Measurements from ENCODE around the gene SYT15. TPM values are rescaled to one million over a fixed set of nuclear protein-coding genes. Genes with fewer than 3 reads are reported as not detected.
A peak's percentile ranks its signal among the peaks of the same experiment; 100 is the strongest.
"Not testable (repeated sequence)": the region's sequence is repeated elsewhere in the genome, so short reads cannot be mapped to it uniquely, and the experiment has no call there.

Gene SYT15
- total RNA-seq, 1 donor from 2014 or later: 5.4 TPM

DNA sequence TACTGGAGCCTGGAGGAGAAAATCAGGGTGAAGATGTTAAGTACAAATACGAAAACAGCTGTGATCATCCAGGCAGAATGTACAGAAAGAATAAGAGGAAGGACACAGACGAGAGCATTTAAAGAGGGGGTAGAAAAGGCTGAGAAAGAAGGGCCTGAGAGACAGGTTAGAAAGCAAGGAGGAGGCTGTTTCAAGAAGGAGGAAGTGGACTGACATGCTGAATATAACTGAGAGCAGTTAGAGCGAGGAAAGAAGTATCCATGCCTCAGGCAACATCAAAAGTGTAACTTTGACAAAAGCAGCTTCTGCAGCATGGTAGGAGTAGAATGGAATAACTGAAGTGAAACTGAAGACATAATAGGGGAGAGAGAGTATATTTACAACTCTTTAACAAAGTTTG is 39.0 kb downstream of the SYT15 start:
- H3K9me3 ChIP-seq; H3K27me3 ChIP-seq; H3K4me3 ChIP-seq; intact Hi-C loops (cut with DNase I); H3K4me1 ChIP-seq; DNase-seq (ENCODE audit: extremely low spot score in 2 of 2); H3K36me3 ChIP-seq; H3K27ac ChIP-seq: not testable (repeated sequence)

DNA sequence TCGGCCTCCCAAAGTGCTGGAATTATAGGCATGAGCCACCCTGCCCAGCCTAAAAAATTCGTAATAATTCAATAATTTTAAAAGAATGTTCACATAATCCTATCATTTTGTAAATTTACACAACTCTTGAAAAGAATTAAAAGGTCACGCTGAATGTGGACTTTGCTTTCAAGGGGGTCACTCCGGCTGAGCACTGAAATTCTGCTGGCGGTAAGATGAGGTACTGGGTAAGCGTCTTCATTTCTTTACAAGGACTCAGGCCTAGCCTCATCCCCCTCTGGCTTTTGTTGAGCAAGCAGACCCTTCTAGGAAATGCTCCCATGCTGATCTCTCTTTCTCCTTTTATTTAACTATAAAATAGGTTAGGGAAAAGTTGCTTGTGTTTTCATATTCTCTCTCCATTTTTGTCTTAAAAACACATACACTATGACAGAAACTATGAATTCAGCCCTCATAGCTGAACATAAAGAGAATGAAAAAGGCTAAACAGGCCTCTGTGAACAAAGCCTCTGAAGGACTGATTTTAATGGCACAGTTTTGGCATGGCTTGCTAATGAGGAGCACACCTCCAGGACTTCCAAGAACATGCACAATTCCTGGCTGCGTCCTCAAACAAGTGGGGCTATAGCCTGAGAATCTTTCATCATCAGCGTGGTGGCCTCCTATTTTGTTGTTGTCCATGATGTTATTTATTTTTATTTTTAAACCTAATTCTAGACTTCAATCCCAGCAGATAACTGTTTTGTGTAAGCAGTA is 45.1 kb downstream of the SYT15 start:
- DNase-seq (ENCODE audit: extremely low spot score in 2 of 2); H3K4me3 ChIP-seq: not testable (repeated sequence)

DNA sequence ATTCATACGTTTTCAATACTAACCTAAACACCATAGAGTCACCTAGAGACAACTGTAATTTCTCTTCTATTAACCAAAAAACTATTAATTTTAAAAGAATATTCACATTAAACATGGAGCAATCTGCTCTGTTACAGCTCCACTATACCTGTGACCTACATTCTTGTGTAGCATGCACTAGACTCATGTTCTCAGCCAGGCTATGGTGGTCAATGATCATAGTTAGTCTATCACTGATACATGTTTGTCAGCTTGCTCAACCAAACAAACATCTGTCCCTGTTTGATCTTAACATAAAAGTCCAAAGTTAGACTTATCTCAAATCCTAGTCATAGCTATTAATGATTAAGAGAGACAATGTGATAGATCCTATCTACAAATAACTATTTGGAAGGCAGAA is 50.9 kb downstream of the SYT15 start:
- DNase-seq (ENCODE audit: extremely low spot score in 2 of 2); H3K4me3 ChIP-seq; H3K36me3 ChIP-seq; H3K27ac ChIP-seq; H3K9me3 ChIP-seq; H3K27me3 ChIP-seq; H3K4me1 ChIP-seq; intact Hi-C loops (cut with DNase I): not testable (repeated sequence)

More for the DNA sequence above, 45.1 kb downstream of the SYT15 start:
- H3K36me3 ChIP-seq; intact Hi-C loops (cut with DNase I); H3K9me3 ChIP-seq; H3K4me1 ChIP-seq; H3K27me3 ChIP-seq; H3K27ac ChIP-seq: not testable (repeated sequence)

DNA sequence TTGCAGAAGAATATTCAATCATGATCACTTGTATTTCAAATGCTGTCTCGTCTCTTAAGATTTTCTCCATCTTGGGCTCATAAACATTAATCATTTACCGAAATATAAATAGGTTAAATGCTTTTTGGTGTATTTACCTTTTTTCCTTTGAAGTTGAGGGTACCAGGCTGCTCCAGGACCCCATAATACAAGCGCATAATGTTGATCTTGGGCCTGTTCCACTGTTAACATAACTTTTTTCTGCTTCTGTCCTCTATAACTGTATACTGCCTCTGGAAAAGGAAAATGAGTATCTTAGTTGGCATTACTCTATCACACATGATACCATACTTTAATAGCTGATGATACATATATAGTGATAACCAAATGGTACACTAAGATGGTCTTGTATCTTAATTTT is 51.9 kb downstream of the SYT15 start:
- H3K4me3 ChIP-seq; H3K36me3 ChIP-seq; H3K27ac ChIP-seq; DNase-seq (ENCODE audit: extremely low spot score in 2 of 2); H3K27me3 ChIP-seq; intact Hi-C loops (cut with DNase I); H3K9me3 ChIP-seq; H3K4me1 ChIP-seq: not testable (repeated sequence)

DNA sequence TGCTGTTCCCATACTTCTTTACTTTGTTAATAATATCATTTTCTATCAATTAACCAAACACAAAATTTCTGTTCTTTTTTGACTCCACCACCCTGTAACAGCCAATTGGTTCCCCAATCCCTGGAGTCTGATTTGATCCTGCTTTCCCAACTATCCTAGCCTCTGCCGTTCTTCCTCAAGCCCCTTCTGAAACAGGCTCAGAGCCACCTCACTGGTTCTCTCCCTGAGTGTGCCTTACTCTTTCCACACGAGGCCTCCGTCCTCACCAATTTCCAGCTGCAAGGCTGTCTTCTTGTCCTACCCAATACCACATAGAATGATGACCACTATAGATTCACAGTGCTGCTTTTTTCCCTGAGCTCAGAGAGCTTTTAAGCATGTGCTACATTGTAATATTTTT is 52.8 kb downstream of the SYT15 start:
- H3K27ac ChIP-seq; H3K36me3 ChIP-seq; H3K9me3 ChIP-seq; H3K27me3 ChIP-seq; H3K4me3 ChIP-seq; intact Hi-C loops (cut with DNase I); DNase-seq (ENCODE audit: extremely low spot score in 2 of 2); H3K4me1 ChIP-seq: not testable (repeated sequence)

DNA sequence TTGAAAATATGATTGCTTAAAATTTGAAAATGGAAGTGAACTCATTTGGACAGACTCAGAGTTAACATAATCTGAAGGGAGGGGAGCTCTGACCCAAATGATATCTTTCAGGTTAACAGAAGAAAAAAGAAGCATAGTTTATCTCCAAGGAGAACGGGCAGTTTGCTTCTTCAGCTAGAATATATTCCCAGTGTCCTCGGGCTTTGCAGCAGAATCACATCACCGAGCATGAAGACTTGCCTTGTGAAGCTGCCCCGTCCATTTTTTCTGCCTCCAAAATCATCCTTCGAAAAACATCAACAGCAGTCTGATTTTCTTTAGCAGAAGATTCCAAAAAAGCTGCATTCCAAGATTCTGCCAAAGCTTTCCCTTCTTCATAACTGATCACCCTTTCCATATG is 55.8 kb downstream of the SYT15 start:
- H3K4me1 ChIP-seq; intact Hi-C loops (cut with DNase I); H3K27ac ChIP-seq; H3K27me3 ChIP-seq; H3K36me3 ChIP-seq; H3K9me3 ChIP-seq; H3K4me3 ChIP-seq; DNase-seq (ENCODE audit: extremely low spot score in 2 of 2): not testable (repeated sequence)

DNA sequence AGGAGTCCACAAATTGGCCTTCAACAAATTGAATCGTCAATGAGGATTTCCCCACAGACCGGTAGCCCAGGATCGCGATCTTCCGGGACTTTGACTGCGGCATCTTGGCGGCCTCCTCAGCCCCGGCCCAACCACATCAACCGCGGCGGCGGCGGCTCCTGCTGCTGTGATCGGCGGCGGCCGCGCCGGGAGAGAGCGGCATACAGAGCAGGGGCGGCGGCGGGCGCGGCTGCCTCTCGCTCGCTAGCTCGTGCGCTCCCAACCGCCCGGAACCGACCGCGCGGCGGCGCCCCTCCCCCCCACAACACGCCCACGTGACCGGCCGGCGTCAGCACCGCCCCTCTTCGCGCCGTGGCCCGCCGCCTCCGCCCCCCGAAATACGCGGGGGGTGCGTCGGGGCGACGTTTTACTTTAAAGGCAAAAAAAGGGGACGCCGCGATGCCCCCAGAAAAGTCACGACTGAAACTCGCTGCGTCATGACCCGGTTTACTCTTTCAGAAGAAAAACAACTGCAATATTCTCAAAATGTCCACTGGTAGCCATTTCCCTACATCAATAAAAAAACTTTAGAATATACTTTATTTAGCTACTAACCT is 56.5 kb downstream of the SYT15 start:
- H3K4me1 ChIP-seq; DNase-seq (ENCODE audit: extremely low spot score in 2 of 2); intact Hi-C loops (cut with DNase I); H3K36me3 ChIP-seq; H3K27me3 ChIP-seq; H3K27ac ChIP-seq; H3K9me3 ChIP-seq: not testable (repeated sequence)
- H3K4me3 ChIP-seq: peak overlapping the region; percentile 26 to 35

DNA sequence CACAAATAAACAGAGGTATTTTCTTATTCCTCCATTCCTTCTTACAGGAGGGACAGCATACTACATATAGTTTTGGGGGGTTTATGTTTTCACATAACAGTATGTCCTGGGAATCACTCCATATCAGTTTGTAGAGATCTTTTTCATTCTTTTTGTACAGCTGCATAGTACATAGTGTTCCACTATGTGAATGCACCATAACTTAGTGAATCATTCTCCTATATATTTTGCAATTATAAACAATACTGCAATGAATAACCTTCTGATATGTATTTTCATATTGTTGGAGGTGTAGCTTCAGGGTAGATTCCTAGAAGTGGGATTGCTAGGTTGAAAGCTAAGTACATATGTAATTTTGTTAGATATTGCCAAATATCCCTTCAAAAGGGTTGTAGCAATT is 61.1 kb downstream of the SYT15 start:
- intact Hi-C loops (cut with DNase I); H3K36me3 ChIP-seq; H3K9me3 ChIP-seq; H3K4me1 ChIP-seq; DNase-seq (ENCODE audit: extremely low spot score in 2 of 2); H3K27me3 ChIP-seq; H3K4me3 ChIP-seq; H3K27ac ChIP-seq: not testable (repeated sequence)

Other genes with a start within 250 kb of the SYT15 start
- 179 TPM for gene ANXA8L1, start 203.4 kb upstream of the SYT15 start, total RNA-seq
- gene NPY4R, start 113.2 kb upstream of the SYT15 start, total RNA-seq: 0.49 TPM
- 5.6 TPM for gene GPRIN2, start 22.5 kb upstream of the SYT15 start, total RNA-seq

All from vagina (tissue), 2 donors.